Measurements from ENCODE around the gene TRMT10B.
A peak's percentile ranks its signal among the peaks of the same experiment; 100 is the strongest.
"Not testable (repeated sequence)": the region's sequence is repeated elsewhere in the genome, so short reads cannot be mapped to it uniquely, and the experiment has no call there.

Gene TRMT10B

GRCh38 chr9:37801287-37801850 is 47.8 kb downstream of the TRMT10B start:
- peak overlapping the region; percentile 88 to 97 (median 95) for H3K27ac ChIP-seq
- peaks cover 22 to 55% (median 46%) of the 10 kb centered on the region in 11 experiments for H4K20me1 ChIP-seq
- no peaks in the 10 kb centered on the region for H3K27me3 ChIP-seq
- peak overlapping the region; percentile 78 to 98 (median 92) for H3K4me2 ChIP-seq
- no peaks in the 10 kb centered on the region for H3K9me3 ChIP-seq (replicated peaks in 1 of 11)
- H3K4me3 ChIP-seq = peak overlapping the region; percentile 80 to 96 (median 92)
- no peak for TF ChIP-seq Cebpa-rat (IDR thresholded peaks at IDR 0.05)
- peaks cover 36 to 52% (median 40%) of the 10 kb centered on the region in 10 experiments for H3K4me1 ChIP-seq
- H3K9ac ChIP-seq = peak overlapping the region; percentile 90 to 99 (median 96)
- H3K36me3 ChIP-seq = peaks cover 0 to 22% (median 5%) of the 10 kb centered on the region in 11 experiments; a peak in 8 of 22 replicates

GRCh38 chr9:37801959-37802711 is 48.5 kb downstream of the TRMT10B start:
- no peak for TF ChIP-seq Cebpa-rat (IDR thresholded peaks at IDR 0.05)
- Histone ChIP-seq H3K27me3 (no peaks in the 10 kb centered on the region), H3K4me3 (peak overlapping the region; percentile 80 to 96 (median 92)), H3K9ac (peak overlapping the region; percentile 90 to 99 (median 96)), H3K4me2 (peak overlapping the region; percentile 78 to 98 (median 92)), H4K20me1 (peaks cover 23 to 62% (median 54%) of the 10 kb centered on the region in 11 experiments), H3K27ac (peak overlapping the region in 10 of 11 experiments; percentile 88 to 96 (median 94); a peak in 19 of 22 replicates), H3K4me1 (peaks cover 32 to 44% (median 37%) of the 10 kb centered on the region in 10 experiments), H3K9me3 (replicated peaks in 1 of 11) (no peaks in the 10 kb centered on the region), H3K36me3 (peaks cover 0 to 25% (median 5%) of the 10 kb centered on the region in 11 experiments; a peak in 8 of 22 replicates)

- no peak for TF ChIP-seq Cebpa-rat (IDR thresholded peaks at IDR 0.05)
- Histone ChIP-seq H3K4me3 (no peak overlapping the region), H4K20me1 (peaks cover 21 to 92% (median 67%) of the 10 kb centered on the region in 11 experiments), H3K36me3 (peaks cover 13 to 50% (median 28%) of the 10 kb centered on the region in 11 experiments; a peak in 21 of 22 replicates), H3K9me3 (replicated peaks in 1 of 11) (peaks cover 0 to 7% (median 0%) of the 10 kb centered on the region in 11 experiments; a peak in 1 of 22 replicates), H3K4me1 (peaks cover 11 to 21% (median 17%) of the 10 kb centered on the region in 10 experiments), H3K27ac (no peak overlapping the region), H3K4me2 (no peak overlapping the region), H3K9ac (no peak overlapping the region), H3K27me3 (no peaks in the 10 kb centered on the region)
Measured at GRCh38 chr9:37806271-37806670, 52.7 kb downstream of the TRMT10B start.

GRCh38 chr9:37809676-37810075 is 56.1 kb downstream of the TRMT10B start:
- H3K9me3 ChIP-seq (replicated peaks in 1 of 11); H3K4me2 ChIP-seq; H3K4me3 ChIP-seq; H3K9ac ChIP-seq; H3K27ac ChIP-seq; H3K27me3 ChIP-seq: not testable (repeated sequence)
- Histone ChIP-seq H4K20me1 (peaks cover 11 to 78% (median 39%) of the 10 kb centered on the region in 11 experiments; a peak in 19 of 22 replicates), H3K4me1 (peaks cover 0 to 17% (median 6%) of the 10 kb centered on the region in 10 experiments; a peak in 8 of 20 replicates), H3K36me3 (peaks cover 16 to 67% (median 32%) of the 10 kb centered on the region in 11 experiments; a peak in 21 of 22 replicates)

- Histone ChIP-seq H3K27me3 (no peaks in the 10 kb centered on the region), H3K27ac (peak overlapping the region in 1 of 11 experiments; percentile 27; a peak in 1 of 22 replicates), H3K9ac (no peak overlapping the region), H4K20me1 (peaks cover 4 to 75% (median 33%) of the 10 kb centered on the region in 11 experiments; a peak in 19 of 22 replicates), H3K9me3 (replicated peaks in 1 of 11) (peaks cover 0 to 8% (median 0%) of the 10 kb centered on the region in 11 experiments; a peak in 3 of 22 replicates), H3K4me2 (peak overlapping the region in 1 of 11 experiments; percentile 18; a peak in 2 of 22 replicates), H3K4me1 (peaks cover 0 to 17% (median 3%) of the 10 kb centered on the region in 10 experiments; a peak in 7 of 20 replicates), H3K36me3 (peaks cover 23 to 48% (median 37%) of the 10 kb centered on the region in 11 experiments), H3K4me3 (no peak overlapping the region)
- no peak for TF ChIP-seq Cebpa-rat (IDR thresholded peaks at IDR 0.05)
Measured at GRCh38 chr9:37811906-37812476, 58.4 kb downstream of the TRMT10B start.

GRCh38 chr9:37812773-37813379 is 59.3 kb downstream of the TRMT10B start:
- Histone ChIP-seq H3K27me3 (no peaks in the 10 kb centered on the region), H3K4me3 (no peak overlapping the region), H3K4me2 (peak overlapping the region in 3 of 11 experiments; percentile 10 to 18 (median 12); a peak in 4 of 22 replicates), H3K9me3 (replicated peaks in 1 of 11) (peaks cover 0 to 8% (median 0%) of the 10 kb centered on the region in 11 experiments; a peak in 3 of 22 replicates), H3K36me3 (peaks cover 19 to 42% (median 33%) of the 10 kb centered on the region in 11 experiments), H3K4me1 (peaks cover 0 to 17% (median 3%) of the 10 kb centered on the region in 10 experiments; a peak in 7 of 20 replicates), H4K20me1 (peaks cover 7 to 75% (median 36%) of the 10 kb centered on the region in 11 experiments; a peak in 17 of 22 replicates), H3K27ac (peak overlapping the region in 3 of 11 experiments; percentile 12 to 34 (median 27); a peak in 4 of 22 replicates), H3K9ac (no peak overlapping the region; a peak in 1 of 22 replicates)
- TF ChIP-seq Cebpa-rat (IDR thresholded peaks at IDR 0.05) = no peak

- H3K36me3 ChIP-seq = peaks cover 33 to 64% (median 46%) of the 10 kb centered on the region in 11 experiments
- TF ChIP-seq Cebpa-rat (IDR thresholded peaks at IDR 0.05) = no peak
- H3K4me1 ChIP-seq = no peaks in the 10 kb centered on the region
- no peak overlapping the region for H3K4me3 ChIP-seq
- no peak overlapping the region for H3K27ac ChIP-seq
- no peak overlapping the region for H3K4me2 ChIP-seq
- H3K27me3 ChIP-seq = no peaks in the 10 kb centered on the region
- H4K20me1 ChIP-seq = peaks cover 4 to 46% (median 28%) of the 10 kb centered on the region in 11 experiments; a peak in 15 of 22 replicates
- no peaks in the 10 kb centered on the region for H3K9me3 ChIP-seq (replicated peaks in 1 of 11)
- no peak overlapping the region for H3K9ac ChIP-seq
Measured at GRCh38 chr9:37818849-37819248, 65.2 kb downstream of the TRMT10B start.

GRCh38 chr9:37820142-37820541 is 66.5 kb downstream of the TRMT10B start:
- Histone ChIP-seq H3K36me3 (peaks cover 45 to 77% (median 58%) of the 10 kb centered on the region in 11 experiments), H3K9ac (no peak overlapping the region), H4K20me1 (peaks cover 4 to 46% (median 27%) of the 10 kb centered on the region in 11 experiments; a peak in 15 of 22 replicates), H3K9me3 (replicated peaks in 1 of 11) (no peaks in the 10 kb centered on the region), H3K4me2 (no peak overlapping the region), H3K27me3 (no peaks in the 10 kb centered on the region), H3K4me3 (no peak overlapping the region), H3K4me1 (no peaks in the 10 kb centered on the region), H3K27ac (no peak overlapping the region)
- TF ChIP-seq Cebpa-rat (IDR thresholded peaks at IDR 0.05) = no peak

- H3K9me3 ChIP-seq (replicated peaks in 1 of 11); H3K27me3 ChIP-seq; H3K4me2 ChIP-seq; H3K4me3 ChIP-seq; H3K27ac ChIP-seq; H3K4me1 ChIP-seq; H3K9ac ChIP-seq: not testable (repeated sequence)
- peaks cover 75 to 98% (median 90%) of the 10 kb centered on the region in 11 experiments for H3K36me3 ChIP-seq
- H4K20me1 ChIP-seq = peaks cover 0 to 11% (median 4%) of the 10 kb centered on the region in 11 experiments; a peak in 7 of 22 replicates
Measured at GRCh38 chr9:37825174-37825573, 71.6 kb downstream of the TRMT10B start.

All from BLaER1 treated with 17β-estradiol and CSF1 and Interleukin-3, amounts not matched to agents 10 nM and 100 nM (cell line).